HepG2 (cell line): ENCODE data around the gene ACAP1. TPM values are rescaled to one million over a fixed set of nuclear protein-coding genes. Genes with fewer than 3 reads are reported as not detected.

Source experiments
- ATRX ChIP-seq: sonication (generic); formaldehyde crosslinking; IDR thresholded peaks from 2 replicates; pipeline ENCODE4 v1.4.0; 2020; ENCODE audit warnings: missing genetic modification reagents, borderline replicate concordance
- BHLHE40 ChIP-seq: IDR thresholded peaks from 2 replicates; pipeline ENCODE4 v1.6.1; 2011; ENCODE audit warnings: low read length, improper control_type of control experiment
- DNMT1 ChIP-seq: sonication (generic); formaldehyde crosslinking; IDR thresholded peaks from 2 replicates; pipeline ENCODE4 v1.5.1; 2020; ENCODE audit warnings: mild to moderate bottlenecking, missing genetic modification reagents
- ELF1 ChIP-seq: sonication (generic); formaldehyde crosslinking; IDR thresholded peaks from 2 replicates; pipeline ENCODE4 v1.4.0; 2020; ENCODE audit warnings: missing genetic modification reagents
- HMGA1 ChIP-seq: sonication (generic); formaldehyde crosslinking; conservative IDR thresholded peaks from 2 replicates; pipeline ENCODE4 v1.4.0; 2020; ENCODE audit warnings: missing genetic modification reagents
- HOXA5 ChIP-seq: sonication (generic); formaldehyde crosslinking; IDR thresholded peaks from 2 replicates; pipeline ENCODE4 v1.4.0; 2020; ENCODE audit warnings: missing genetic modification reagents
- MAFG ChIP-seq: sonication (generic); formaldehyde crosslinking; IDR thresholded peaks from 2 replicates; pipeline ENCODE4 v1.5.1; 2020; ENCODE audit warnings: mild to moderate bottlenecking, missing genetic modification reagents
- MATR3 ChIP-seq: sonication (generic); formaldehyde crosslinking; IDR thresholded peaks from 2 replicates; pipeline ENCODE4 v1.4.0; 2020; ENCODE audit warnings: missing genetic modification reagents
- MXI1 ChIP-seq: IDR thresholded peaks from 3 replicates; pipeline ENCODE4 v1.6.1; 2012; ENCODE audit warnings: low read depth, low read length, inconsistent platforms, borderline replicate concordance
- NKX3-1 ChIP-seq: sonication (generic); formaldehyde crosslinking; IDR thresholded peaks from 2 replicates; pipeline ENCODE4 v1.5.0; 2020; ENCODE audit warnings: missing genetic modification reagents
- NPAS2 ChIP-seq: sonication (generic); formaldehyde crosslinking; IDR thresholded peaks from 2 replicates; pipeline ENCODE4 v1.8.0; 2022; ENCODE audit warnings: mild to moderate bottlenecking, missing genetic modification reagents, borderline replicate concordance
- POLR2AphosphoS2 ChIP-seq: IDR thresholded peaks from 2 replicates; pipeline ENCODE4 v1.6.1; 2011; ENCODE audit warnings: low read depth, low read length, improper control_type of control experiment
- POLR2AphosphoS5 ChIP-seq: IDR thresholded peaks from 2 replicates; pipeline ENCODE4 v1.6.1; 2012; ENCODE audit warnings: low read depth, low read length
- RBAK ChIP-seq: sonication (generic); formaldehyde crosslinking; IDR thresholded peaks from 2 replicates; pipeline ENCODE4 v1.5.1; 2020; ENCODE audit warnings: mild to moderate bottlenecking, missing genetic modification reagents
- RFX5 ChIP-seq: IDR thresholded peaks from 2 replicates; pipeline ENCODE4 v1.6.1; 2011; ENCODE audit warnings: low read depth, low read length, improper control_type of control experiment
- SAP130 ChIP-seq: IDR thresholded peaks from 2 replicates; pipeline ENCODE4 v1.6.1; 2016; ENCODE audit warnings: low read depth
- SP140L ChIP-seq: sonication (generic); formaldehyde crosslinking; IDR thresholded peaks from 2 replicates; pipeline ENCODE4 v1.4.0; 2020; ENCODE audit warnings: missing genetic modification reagents, borderline replicate concordance
- TOE1 ChIP-seq: sonication (generic); formaldehyde crosslinking; IDR thresholded peaks from 2 replicates; pipeline ENCODE4 v1.4.0; 2020; ENCODE audit warnings: mild to moderate bottlenecking, missing genetic modification reagents
- ZNF205 ChIP-seq: IDR thresholded peaks from 2 replicates; pipeline ENCODE4 v1.6.1; 2018; ENCODE audit warnings: missing biosample characterization, missing genetic modification reagents
- ZNF331 ChIP-seq: sonication (generic); formaldehyde crosslinking; IDR thresholded peaks from 2 replicates; pipeline ENCODE4 v1.4.0; 2020; ENCODE audit warnings: missing genetic modification reagents
- ZNF713 ChIP-seq: sonication (generic); formaldehyde crosslinking; IDR thresholded peaks from 2 replicates; pipeline ENCODE4 v1.4.0; 2020; ENCODE audit warnings: mild to moderate bottlenecking, missing genetic modification reagents
- ZNF772 ChIP-seq: sonication (generic); formaldehyde crosslinking; IDR thresholded peaks from 2 replicates; pipeline ENCODE4 v1.5.0; 2020; ENCODE audit warnings: mild to moderate bottlenecking, missing genetic modification reagents
- polyA plus RNA-seq, 8 experiments: library from polyadenylated mRNA; depleted of rRNA in 3 of 8; stranded (reverse) in 7 of 8; unstranded in 1 of 8; fragments of >200 nt; fragmentation: Illumina TruSeq in 4 of 8; extraction: Trizol in 4 of 8; gene quantifications; 2 replicates each; pipeline versions ENCODE4 v1.2.1 to v1.2.3, GENCODE V29; 2011 to 2016; ENCODE audit warnings: low read depth in 4 of 8, missing spikeins in 1 of 8, mixed read lengths in 1 of 8; ENCODE audit not compliant: insufficient read depth in 1 of 8
- total RNA-seq, 5 experiments: library from RNA; depleted of rRNA; stranded (reverse); fragments of >200 nt; fragmentation: Illumina TruSeq; extraction: Trizol; gene quantifications; 2 replicates each; pipeline ENCODE4 v1.2.3, GENCODE V29; 2016; ENCODE audit warnings: low read depth in 1 of 5
- TF ChIP-seq, protein P1 (sequence below): sonication (generic); formaldehyde crosslinking; IDR thresholded peaks from 2 replicates; pipeline ENCODE4 v1.4.0; 2020; ENCODE audit warnings: missing genetic modification reagents
- TF ChIP-seq, protein P2 (sequence below): sonication (generic); formaldehyde crosslinking; IDR thresholded peaks from 2 replicates; pipeline ENCODE4 v1.8.0; 2022; ENCODE audit warnings: mild to moderate bottlenecking, missing genetic modification reagents, borderline replicate concordance
- TF ChIP-seq, protein P3 (sequence below): sonication (generic); formaldehyde crosslinking; IDR thresholded peaks from 2 replicates; pipeline ENCODE4 v1.4.0; 2020; ENCODE audit warnings: mild to moderate bottlenecking, missing genetic modification reagents
- TF ChIP-seq, protein P4 (sequence below): sonication (generic); formaldehyde crosslinking; IDR thresholded peaks from 2 replicates; pipeline ENCODE4 v1.8.0; 2022; ENCODE audit warnings: missing genetic modification reagents, mild to moderate bottlenecking, moderate library complexity, borderline replicate concordance

ACAP1 gene
- total and polyA plus RNA-seq, 2 of the 13 experiments (the other 11 are each of a cell fraction or from before 2014, with no cell fraction given): 1.3 to 2.5 TPM

DNA sequence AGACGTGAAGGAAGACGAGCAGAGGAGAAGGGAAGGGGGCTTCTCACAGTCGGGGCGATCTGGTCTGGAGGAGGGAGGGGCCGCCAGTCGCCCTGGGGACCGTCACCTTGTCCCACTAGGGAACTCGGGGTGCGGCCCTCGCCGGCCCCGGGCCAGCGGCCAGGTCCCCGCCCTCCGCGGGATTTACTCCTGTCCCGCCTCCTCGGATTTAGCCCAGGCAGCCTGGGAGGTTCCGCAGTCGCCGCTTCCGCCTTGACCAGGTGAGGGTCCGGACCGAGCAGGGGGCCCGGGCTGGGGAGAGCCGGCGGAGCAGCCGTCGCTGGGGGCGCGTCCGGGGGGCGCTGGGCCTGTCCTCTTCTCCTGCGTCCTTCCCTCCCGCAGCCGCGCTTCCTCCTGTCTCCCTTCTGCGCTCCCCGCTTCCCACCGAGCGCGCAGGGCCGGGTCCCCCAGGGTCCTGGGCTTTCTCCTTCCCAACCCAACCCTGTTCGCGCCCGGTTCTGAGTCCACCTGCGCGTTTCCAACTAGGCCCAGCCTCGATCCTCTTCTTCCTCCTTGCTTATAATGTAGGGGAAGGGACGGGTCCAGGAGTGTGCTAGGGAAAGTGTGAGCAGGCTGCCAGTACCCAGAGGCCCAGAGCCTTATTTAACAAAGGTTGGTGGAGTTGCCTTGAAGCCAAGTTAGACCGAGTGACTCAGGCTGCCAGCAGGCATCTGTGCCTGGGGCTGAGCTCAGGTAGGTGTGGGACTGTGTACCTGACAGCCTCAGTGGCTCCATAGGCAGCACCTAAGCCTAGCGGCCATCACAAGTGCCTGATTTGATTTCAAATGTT lies 44.7 kb downstream of the ACAP1 start, which contains the start of gene TNK1 (continued):
- TF ChIP-seq MAFG (CRISPR knock-in tag): no peak
- TF ChIP-seq, protein P1, sequence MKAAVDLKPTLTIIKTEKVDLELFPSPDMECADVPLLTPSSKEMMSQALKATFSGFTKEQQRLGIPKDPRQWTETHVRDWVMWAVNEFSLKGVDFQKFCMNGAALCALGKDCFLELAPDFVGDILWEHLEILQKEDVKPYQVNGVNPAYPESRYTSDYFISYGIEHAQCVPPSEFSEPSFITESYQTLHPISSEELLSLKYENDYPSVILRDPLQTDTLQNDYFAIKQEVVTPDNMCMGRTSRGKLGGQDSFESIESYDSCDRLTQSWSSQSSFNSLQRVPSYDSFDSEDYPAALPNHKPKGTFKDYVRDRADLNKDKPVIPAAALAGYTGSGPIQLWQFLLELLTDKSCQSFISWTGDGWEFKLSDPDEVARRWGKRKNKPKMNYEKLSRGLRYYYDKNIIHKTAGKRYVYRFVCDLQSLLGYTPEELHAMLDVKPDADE (CRISPR knock-in tag): no peak
- TF ChIP-seq SP140L (CRISPR knock-in tag): no peak
- no peak for TF ChIP-seq MATR3
- TF ChIP-seq POLR2AphosphoS5: peak; percentile 72
- no peak for TF ChIP-seq BHLHE40
- TF ChIP-seq RFX5: no peak
- TF ChIP-seq ATRX (CRISPR knock-in tag): no peak
- TF ChIP-seq, protein P2, sequence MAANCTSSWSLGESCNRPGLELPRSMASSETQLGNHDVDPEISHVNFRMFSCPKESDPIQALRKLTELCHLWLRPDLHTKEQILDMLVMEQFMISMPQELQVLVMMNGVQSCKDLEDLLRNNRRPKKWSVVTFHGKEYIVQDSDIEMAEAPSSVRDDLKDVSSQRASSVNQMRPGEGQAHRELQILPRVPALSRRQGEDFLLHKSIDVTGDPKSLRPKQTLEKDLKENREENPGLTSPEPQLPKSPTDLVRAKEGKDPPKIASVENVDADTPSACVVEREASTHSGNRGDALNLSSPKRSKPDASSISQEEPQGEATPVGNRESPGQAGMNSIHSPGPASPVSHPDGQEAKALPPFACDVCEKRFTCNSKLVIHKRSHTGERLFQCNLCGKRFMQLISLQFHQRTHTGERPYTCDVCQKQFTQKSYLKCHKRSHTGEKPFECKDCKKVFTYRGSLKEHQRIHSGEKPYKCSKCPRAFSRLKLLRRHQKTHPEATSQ (CRISPR knock-in tag): no peak
- peak; percentile 63; the same call in 1 of the 2 replicates for TF ChIP-seq HOXA5
- TF ChIP-seq NKX3-1: no peak
- TF ChIP-seq NPAS2 (CRISPR knock-in tag): no peak
- TF ChIP-seq ZNF205 (CRISPR knock-in tag): no peak
- no peak for TF ChIP-seq ZNF772 (CRISPR knock-in tag)
- TF ChIP-seq HMGA1 (CRISPR knock-in tag): no peak
- TF ChIP-seq TOE1 (CRISPR knock-in tag): no peak
- TF ChIP-seq MXI1: no peak
- TF ChIP-seq ELF1: peak; percentile 75
- no peak for TF ChIP-seq ZNF713 (CRISPR knock-in tag)
- no peak for TF ChIP-seq ZNF331 (CRISPR knock-in tag)
- TF ChIP-seq, protein P3, sequence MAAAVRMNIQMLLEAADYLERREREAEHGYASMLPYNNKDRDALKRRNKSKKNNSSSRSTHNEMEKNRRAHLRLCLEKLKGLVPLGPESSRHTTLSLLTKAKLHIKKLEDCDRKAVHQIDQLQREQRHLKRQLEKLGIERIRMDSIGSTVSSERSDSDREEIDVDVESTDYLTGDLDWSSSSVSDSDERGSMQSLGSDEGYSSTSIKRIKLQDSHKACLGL (CRISPR knock-in tag): no peak
- TF ChIP-seq, protein P4, sequence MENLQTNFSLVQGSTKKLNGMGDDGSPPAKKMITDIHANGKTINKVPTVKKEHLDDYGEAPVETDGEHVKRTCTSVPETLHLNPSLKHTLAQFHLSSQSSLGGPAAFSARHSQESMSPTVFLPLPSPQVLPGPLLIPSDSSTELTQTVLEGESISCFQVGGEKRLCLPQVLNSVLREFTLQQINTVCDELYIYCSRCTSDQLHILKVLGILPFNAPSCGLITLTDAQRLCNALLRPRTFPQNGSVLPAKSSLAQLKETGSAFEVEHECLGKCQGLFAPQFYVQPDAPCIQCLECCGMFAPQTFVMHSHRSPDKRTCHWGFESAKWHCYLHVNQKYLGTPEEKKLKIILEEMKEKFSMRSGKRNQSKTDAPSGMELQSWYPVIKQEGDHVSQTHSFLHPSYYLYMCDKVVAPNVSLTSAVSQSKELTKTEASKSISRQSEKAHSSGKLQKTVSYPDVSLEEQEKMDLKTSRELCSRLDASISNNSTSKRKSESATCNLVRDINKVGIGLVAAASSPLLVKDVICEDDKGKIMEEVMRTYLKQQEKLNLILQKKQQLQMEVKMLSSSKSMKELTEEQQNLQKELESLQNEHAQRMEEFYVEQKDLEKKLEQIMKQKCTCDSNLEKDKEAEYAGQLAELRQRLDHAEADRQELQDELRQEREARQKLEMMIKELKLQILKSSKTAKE (CRISPR knock-in tag): no peak
- TF ChIP-seq DNMT1: no peak
- TF ChIP-seq POLR2AphosphoS2: no peak
- no peak for TF ChIP-seq RBAK (CRISPR knock-in tag)
- TF ChIP-seq SAP130: peak; percentile 43
